Aorta (tissue), 5 donors: ENCODE data around the gene IARS1. TPM values are rescaled to one million over a fixed set of nuclear protein-coding genes. Genes with fewer than 3 reads are reported as not detected.

ENCODE experiments used
- ATAC-seq: fragments of 200-7000 bp; cut with Tn5 transposase; one replicate; pipeline ENCODE4 v1.9.1; 2022; ENCODE audit warnings: moderate library complexity; ENCODE audit not compliant: low FRiP score
- DNase-seq, 2 donors: peaks; one replicate each; pipeline ENCODE4 v3.0.0-alpha.2; 2020
- H3K27ac ChIP-seq, 2 donors: one replicate each; pipeline ENCODE4 v1.5.1; 2013; ENCODE audit warnings: low read length in 2 of 2, mild to moderate bottlenecking in 2 of 2, moderate library complexity in 2 of 2, control low read depth in 1 of 2, inconsistent platforms in 1 of 2, low read depth in 1 of 2
- H3K27me3 ChIP-seq, 2 donors: one replicate each; pipeline ENCODE4 v1.6.1; 2013; ENCODE audit warnings: control low read depth in 1 of 2, low read length in 1 of 2, mild to moderate bottlenecking in 1 of 2, moderate library complexity in 1 of 2; ENCODE audit not compliant: insufficient read depth in 2 of 2, control insufficient read depth in 1 of 2
- H3K36me3 ChIP-seq, 2 donors: one replicate each; pipeline ENCODE4 v1.6.1; 2013; ENCODE audit warnings: control low read depth in 1 of 2, low read length in 1 of 2, mild to moderate bottlenecking in 1 of 2; ENCODE audit not compliant: insufficient read depth in 2 of 2, control insufficient read depth in 1 of 2
- H3K4me1 ChIP-seq, 2 donors: one replicate each; pipeline ENCODE4 v1.6.1; 2013; ENCODE audit warnings: low read length in 2 of 2, control low read depth in 1 of 2, mild to moderate bottlenecking in 1 of 2, moderate library complexity in 1 of 2; ENCODE audit not compliant: insufficient read depth in 2 of 2, control insufficient read depth in 1 of 2
- H3K4me3 ChIP-seq, 2 donors: one replicate each; pipeline ENCODE4 v1.5.1; 2013; ENCODE audit warnings: low read length in 2 of 2, control low read depth in 1 of 2, mild to moderate bottlenecking in 1 of 2
- H3K9me3 ChIP-seq: one replicate; pipeline ENCODE4 v1.6.1; 2013; ENCODE audit warnings: mild to moderate bottlenecking, low read length; ENCODE audit not compliant: control insufficient read depth
- WGBS, 2 donors: extraction: QIAGEN DNeasy Blood & Tissue Kit; methylation state at CpG; one replicate each; pipeline ENCODE4 v1.1.7; 2013; 5-methylcytosine and 5-hydroxymethylcytosine counted together
- intact Hi-C, 2 donors: fragments of 100-400 bp; cut with DNase I; formaldehyde crosslinking; loops; one replicate each; pipeline versions ENCODE4 v1.14.2 to v1.15.0; 2022
- polyA plus RNA-seq, 2 donors: library from polyadenylated mRNA; stranded (reverse); fragments of 200-250 nt; gene quantifications; one replicate each; pipeline ENCODE4 v1.2.3, GENCODE V29; 2013
- total RNA-seq, 2 donors: library from RNA; stranded (reverse); fragmentation: NEBNext Ultra II Directional; extraction: Animal tissue kit (Norgen Biotek cat#: 25700); gene quantifications; one replicate each; pipeline ENCODE4 v1.2.1, GENCODE V29; 2021
- donor health status: healthy with polysubstance abuse.
- donor health status: Bipolar disorder and iron deficiency.
- donor health status: DM: no; HTN: no; CAD: no.
- donor health status: DM: no; HTN: no; CAD: no.
- donor health status: DM: yes; HTN: yes; CAD: no.

IARS1 gene
- total and polyA plus RNA-seq, 4 donors: 16.5 to 82.1 (median 47.5) TPM

- no peak for ATAC-seq
- H3K9me3 ChIP-seq: no peaks in the 10 kb centered on the region
- no peak overlapping the region for H3K4me3 ChIP-seq
- intact Hi-C loops: loop anchor here in 1 of 2 donors (10.0 kb wide), 1 partner anchor 56 kb away; no protein-coding TSS in a partner anchor
- no peak overlapping the region for H3K27ac ChIP-seq
- no peak for DNase-seq
- H3K36me3 ChIP-seq: peaks cover 0 to 9% of the 10 kb centered on the region in 2 donors
- no peaks in the 10 kb centered on the region for H3K4me1 ChIP-seq
- H3K27me3 ChIP-seq: no peaks in the 10 kb centered on the region
- WGBS, 2 donors: 62 to 74% methylated on average over 1 of the region's 1 CpG
Measured at GRCh38 chr9:92300936-92301335, 7.4 kb upstream of the IARS1 start.

- H3K36me3 ChIP-seq: peaks cover 0 to 8% of the 10 kb centered on the region in 2 donors
- ATAC-seq: no peak
- no peak overlapping the region for H3K4me3 ChIP-seq
- intact Hi-C loops: no loop called here
- H3K9me3 ChIP-seq: no peaks in the 10 kb centered on the region
- H3K4me1 ChIP-seq: peaks cover 0 to 8% of the 10 kb centered on the region in 2 donors
- no peak for DNase-seq
- WGBS, 2 donors: 59 to 60% methylated on average over 1 of the region's 1 CpG
- H3K27ac ChIP-seq: no peak overlapping the region
- H3K27me3 ChIP-seq: no peaks in the 10 kb centered on the region
Measured at GRCh38 chr9:92299116-92299515, 5.6 kb upstream of the IARS1 start.

- WGBS, 2 donors: 85 to 87% methylated on average over 3 of the region's 3 CpGs
- H3K27ac ChIP-seq: no peak overlapping the region
- no peak overlapping the region for H3K4me3 ChIP-seq
- H3K36me3 ChIP-seq: peaks cover 0 to 8% of the 10 kb centered on the region in 2 donors
- peaks cover 0 to 8% of the 10 kb centered on the region in 2 donors for H3K4me1 ChIP-seq
- ATAC-seq (no peak), DNase-seq (no peak)
- H3K9me3 ChIP-seq: no peaks in the 10 kb centered on the region
- intact Hi-C loops: no loop called here
- H3K27me3 ChIP-seq: no peaks in the 10 kb centered on the region
Measured at GRCh38 chr9:92298036-92298435, 4.5 kb upstream of the IARS1 start.

- H3K27me3 ChIP-seq: no peaks in the 10 kb centered on the region
- WGBS, 2 donors: 94 to 98% methylated on average over 3 of the region's 3 CpGs
- peaks cover 0 to 8% of the 10 kb centered on the region in 2 donors for H3K4me1 ChIP-seq
- no peak for ATAC-seq
- DNase-seq: no peak
- no peak overlapping the region for H3K4me3 ChIP-seq
- H3K9me3 ChIP-seq: no peaks in the 10 kb centered on the region
- peaks cover 0 to 8% of the 10 kb centered on the region in 2 donors for H3K36me3 ChIP-seq
- intact Hi-C loops: no loop called here
- no peak overlapping the region for H3K27ac ChIP-seq
Measured at GRCh38 chr9:92297611-92298010, 4.1 kb upstream of the IARS1 start.

GRCh38 chr9:92295827-92296258 is 2.3 kb upstream of the IARS1 start:
- intact Hi-C loops: no loop called here
- no peak for DNase-seq
- Histone ChIP-seq H3K9me3 (no peaks in the 10 kb centered on the region), H3K4me1 (peaks cover 0 to 8% of the 10 kb centered on the region in 2 donors), H3K36me3 (peaks cover 0 to 8% of the 10 kb centered on the region in 2 donors), H3K27me3 (no peaks in the 10 kb centered on the region), H3K27ac (no peak overlapping the region), H3K4me3 (no peak overlapping the region)
- ATAC-seq: no peak
- WGBS, 2 donors: 69 to 72% methylated on average over 4 of the region's 4 CpGs

GRCh38 chr9:92295240-92295790 is 1.8 kb upstream of the IARS1 start:
- intact Hi-C loops: no loop called here
- H3K27ac ChIP-seq: no peak overlapping the region
- H3K4me3 ChIP-seq: no peak overlapping the region
- H3K4me1 ChIP-seq: peaks cover 0 to 8% of the 10 kb centered on the region in 2 donors
- DNase-seq (no peak), ATAC-seq (no peak)
- no peaks in the 10 kb centered on the region for H3K9me3 ChIP-seq
- H3K36me3 ChIP-seq: peaks cover 0 to 8% of the 10 kb centered on the region in 2 donors
- H3K27me3 ChIP-seq: no peaks in the 10 kb centered on the region
- 42 to 44% methylated on average over 7 of the region's 7 CpGs for WGBS, 2 donors

GRCh38 chr9:92294297-92294676 is 790 bp upstream of the IARS1 start:
- Histone ChIP-seq H3K36me3 (peaks cover 0 to 7% of the 10 kb centered on the region in 2 donors), H3K27ac (peak overlapping the region in 1 of 2 donors; percentile 62), H3K4me1 (peaks cover 0 to 8% of the 10 kb centered on the region in 2 donors), H3K4me3 (peak overlapping the region; percentile 53 to 72), H3K27me3 (no peaks in the 10 kb centered on the region), H3K9me3 (no peaks in the 10 kb centered on the region)
- 14 to 21% methylated on average over 13 of the region's 13 CpGs for WGBS, 2 donors
- intact Hi-C loops: no loop called here
- ATAC-seq (no peak), DNase-seq (no peak)

GRCh38 chr9:92293075-92293354 is 482 bp downstream of the IARS1 start:
- H3K4me1 ChIP-seq: peaks cover 0 to 8% of the 10 kb centered on the region in 2 donors
- peak overlapping the region; percentile 73 to 94 for H3K4me3 ChIP-seq
- intact Hi-C loops: no loop called here
- DNase-seq (no peak), ATAC-seq (no peak)
- 1 to 2% methylated on average over 5 of the region's 5 CpGs for WGBS, 2 donors
- H3K36me3 ChIP-seq: peaks cover 0 to 2% of the 10 kb centered on the region in 2 donors
- no peak overlapping the region for H3K27ac ChIP-seq
- H3K9me3 ChIP-seq: no peaks in the 10 kb centered on the region
- no peaks in the 10 kb centered on the region for H3K27me3 ChIP-seq

GRCh38 chr9:92292338-92293074 is 991 bp downstream of the IARS1 start:
- DNase-seq (no peak), ATAC-seq (no peak)
- Histone ChIP-seq H3K27ac (peak overlapping the region in 1 of 2 donors; percentile 8), H3K9me3 (no peaks in the 10 kb centered on the region), H3K27me3 (no peaks in the 10 kb centered on the region), H3K4me3 (peak overlapping the region; percentile 73 to 94), H3K36me3 (no peaks in the 10 kb centered on the region), H3K4me1 (peaks cover 0 to 8% of the 10 kb centered on the region in 2 donors)
- intact Hi-C loops: no loop called here
- 52 to 61% methylated on average over 8 of the region's 8 CpGs for WGBS, 2 donors
